KMS-11 (cell line): ENCODE data around the gene DLGAP1.

ENCODE experiments used
- H2AFZ ChIP-seq: fragments of 200-600 bp; sonication (generic); 2 replicates; pipeline ENCODE4 v1.6.1; 2016; ENCODE audit warnings: antibody characterized with exemption, mixed run types, low read depth
- H3K27ac ChIP-seq: fragments of 200-600 bp; sonication (generic); 2 replicates; pipeline ENCODE4 v1.6.1; 2016; ENCODE audit warnings: mild to moderate bottlenecking, mixed run types
- H3K27me3 ChIP-seq: fragments of 200-600 bp; sonication (generic); 2 replicates; pipeline ENCODE4 v1.6.1; 2017; ENCODE audit warnings: mild to moderate bottlenecking, low read depth, mixed run types, moderate library complexity; ENCODE audit not compliant: insufficient read depth
- H3K36me3 ChIP-seq: fragments of 200-600 bp; sonication (generic); 2 replicates; pipeline ENCODE4 v1.6.1; 2017; ENCODE audit warnings: mild to moderate bottlenecking, mixed run types; ENCODE audit not compliant: insufficient read depth
- H3K4me1 ChIP-seq: fragments of 200-600 bp; sonication (generic); 2 replicates; pipeline ENCODE4 v1.6.1; 2016; ENCODE audit warnings: mild to moderate bottlenecking, low read depth, mixed run types; ENCODE audit not compliant: poor library complexity, severe bottlenecking
- H3K4me2 ChIP-seq: fragments of 200-600 bp; sonication (generic); 2 replicates; pipeline ENCODE4 v1.7.0; 2016; ENCODE audit warnings: mild to moderate bottlenecking, mixed run types
- H3K4me3 ChIP-seq: fragments of 200-600 bp; sonication (generic); IDR thresholded peaks from 2 replicates; pipeline ENCODE4 v1.6.1; 2017; ENCODE audit warnings: low read depth, low read length, mixed read lengths; ENCODE audit not compliant: insufficient read depth
- H3K79me2 ChIP-seq: fragments of 200-600 bp; sonication (generic); 2 replicates; pipeline ENCODE4 v1.6.1; 2016; ENCODE audit warnings: low read depth, mixed run types; ENCODE audit not compliant: insufficient read depth
- H3K9ac ChIP-seq: fragments of 200-600 bp; sonication (generic); 2 replicates; pipeline ENCODE4 v1.6.1; 2016; ENCODE audit warnings: mild to moderate bottlenecking, mixed run types
- H4K20me1 ChIP-seq: fragments of 200-600 bp; sonication (generic); 2 replicates; pipeline ENCODE4 v1.6.1; 2016; ENCODE audit warnings: mild to moderate bottlenecking, mixed run types; ENCODE audit not compliant: insufficient read depth
- CTCF ChIP-seq: fragments of 200-600 bp; sonication (generic); conservative IDR thresholded peaks from 2 replicates; pipeline ENCODE4 v1.6.1; 2017; ENCODE audit warnings: low read depth, mild to moderate bottlenecking, antibody characterized with exemption, low read length, moderate library complexity, mixed read lengths

The DLGAP1 gene

GRCh38 chr18:4374564-4374963, 80.5 kb downstream of the DLGAP1 start:
- no peaks in the 10 kb centered on the region for H3K79me2 ChIP-seq
- no peaks in the 10 kb centered on the region for H3K4me1 ChIP-seq
- no peak overlapping the region for H3K27ac ChIP-seq
- no peaks in the 10 kb centered on the region for H3K27me3 ChIP-seq
- no peak for TF ChIP-seq CTCF
- no peaks in the 10 kb centered on the region for H3K36me3 ChIP-seq
- no peaks in the 10 kb centered on the region for H4K20me1 ChIP-seq
- H3K9ac ChIP-seq: no peak overlapping the region
- no peak overlapping the region for H3K4me2 ChIP-seq
- H3K4me3 ChIP-seq: no peak overlapping the region
- no peak overlapping the region for H2AFZ ChIP-seq

- Histone ChIP-seq H2AFZ (no peak overlapping the region), H3K9ac (no peak overlapping the region), H3K79me2 (no peaks in the 10 kb centered on the region), H3K36me3 (no peaks in the 10 kb centered on the region), H4K20me1 (no peaks in the 10 kb centered on the region), H3K4me1 (no peaks in the 10 kb centered on the region), H3K4me3 (no peak overlapping the region), H3K27me3 (no peaks in the 10 kb centered on the region), H3K4me2 (no peak overlapping the region), H3K27ac (no peak overlapping the region)
- no peak for TF ChIP-seq CTCF
Observed at GRCh38 chr18:4369705-4370104, 85.4 kb downstream of the DLGAP1 start.

- Histone ChIP-seq H3K4me3 (no peak overlapping the region), H3K79me2 (no peaks in the 10 kb centered on the region), H3K27me3 (no peaks in the 10 kb centered on the region), H3K4me1 (no peaks in the 10 kb centered on the region), H3K9ac (no peak overlapping the region), H3K36me3 (no peaks in the 10 kb centered on the region), H4K20me1 (no peaks in the 10 kb centered on the region), H2AFZ (no peak overlapping the region), H3K27ac (no peak overlapping the region), H3K4me2 (no peak overlapping the region)
- no peak for TF ChIP-seq CTCF
Observed at GRCh38 chr18:4360221-4360715, 94.8 kb downstream of the DLGAP1 start.

DNA sequence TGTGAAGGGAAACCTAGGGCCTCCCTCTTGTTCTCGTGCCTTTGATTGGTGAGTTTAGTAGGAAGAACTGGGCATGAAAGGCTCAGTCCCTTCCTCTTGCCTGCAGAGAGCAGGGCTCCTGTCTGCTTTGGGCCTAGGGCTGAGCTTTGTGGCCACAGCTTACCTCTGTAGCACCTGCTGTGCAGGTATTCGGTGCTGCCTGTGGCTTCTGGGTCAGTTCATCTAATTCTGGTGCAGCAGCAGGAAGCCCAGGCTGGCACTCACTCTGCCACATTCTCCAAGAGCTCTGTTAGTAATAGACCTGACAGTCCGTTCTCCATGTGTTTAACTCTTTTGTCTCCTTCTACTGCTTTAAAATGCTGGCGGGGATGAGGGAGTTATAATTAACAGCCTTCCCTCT, 96.5 kb downstream of the DLGAP1 start:
- Histone ChIP-seq H3K27me3 (no peaks in the 10 kb centered on the region), H3K27ac (no peak overlapping the region), H2AFZ (no peak overlapping the region), H3K9ac (no peak overlapping the region), H3K4me1 (no peaks in the 10 kb centered on the region), H3K4me2 (no peak overlapping the region), H3K4me3 (no peak overlapping the region), H3K79me2 (no peaks in the 10 kb centered on the region), H3K36me3 (no peaks in the 10 kb centered on the region), H4K20me1 (no peaks in the 10 kb centered on the region)
- TF ChIP-seq CTCF: no peak

GRCh38 chr18:4357579-4357978, 97.5 kb downstream of the DLGAP1 start:
- no peaks in the 10 kb centered on the region for H3K79me2 ChIP-seq
- H3K9ac ChIP-seq: no peak overlapping the region
- H3K4me1 ChIP-seq: no peaks in the 10 kb centered on the region
- no peak overlapping the region for H3K27ac ChIP-seq
- H2AFZ ChIP-seq: no peak overlapping the region
- no peak for TF ChIP-seq CTCF
- H3K4me3 ChIP-seq: no peak overlapping the region
- no peaks in the 10 kb centered on the region for H3K27me3 ChIP-seq
- no peak overlapping the region for H3K4me2 ChIP-seq
- H3K36me3 ChIP-seq: no peaks in the 10 kb centered on the region
- no peaks in the 10 kb centered on the region for H4K20me1 ChIP-seq
